Fibroblast of mammary gland (primary cell): ENCODE measurements around the gene COG3.

Source experiments
- DNase-seq: peaks from one replicate; pipeline ENCODE4 v3.0.0-alpha.2; 2010; ENCODE audit warnings: low read depth
- H3K4me3 ChIP-seq: 2 replicates; pipeline ENCODE4 v1.5.1; 2011; ENCODE audit warnings: low read depth, mild to moderate bottlenecking, low read length, moderate library complexity; ENCODE audit not compliant: control insufficient read depth
- TF ChIP-seq, protein P1 (sequence below): conservative IDR thresholded peaks from 2 replicates; pipeline ENCODE4 v1.5.1; 2011; ENCODE audit warnings: low read depth, low read length, inconsistent platforms; ENCODE audit not compliant: control insufficient read depth, insufficient read depth

Gene COG3

DNA sequence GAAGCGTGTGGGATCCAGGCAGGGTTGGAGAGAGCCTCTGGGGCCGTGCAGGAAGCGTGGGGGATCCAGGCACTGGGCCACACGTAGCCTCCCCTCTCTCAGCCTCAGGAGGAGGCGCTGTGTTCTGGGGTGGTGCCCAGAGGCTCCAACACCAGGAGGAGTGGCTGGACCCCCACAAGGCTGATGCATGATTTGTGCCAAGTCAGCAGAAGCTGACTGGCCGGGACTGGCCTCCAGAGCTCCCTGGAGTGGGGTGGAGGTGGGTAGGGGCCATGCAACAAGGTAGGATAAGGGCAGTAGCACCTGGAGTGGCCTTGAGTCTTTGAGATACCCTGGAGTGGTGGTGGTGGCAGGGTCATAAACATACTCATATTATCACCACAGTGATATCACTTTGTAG lies 75.5 kb downstream of the COG3 start:
- TF ChIP-seq, protein P1, sequence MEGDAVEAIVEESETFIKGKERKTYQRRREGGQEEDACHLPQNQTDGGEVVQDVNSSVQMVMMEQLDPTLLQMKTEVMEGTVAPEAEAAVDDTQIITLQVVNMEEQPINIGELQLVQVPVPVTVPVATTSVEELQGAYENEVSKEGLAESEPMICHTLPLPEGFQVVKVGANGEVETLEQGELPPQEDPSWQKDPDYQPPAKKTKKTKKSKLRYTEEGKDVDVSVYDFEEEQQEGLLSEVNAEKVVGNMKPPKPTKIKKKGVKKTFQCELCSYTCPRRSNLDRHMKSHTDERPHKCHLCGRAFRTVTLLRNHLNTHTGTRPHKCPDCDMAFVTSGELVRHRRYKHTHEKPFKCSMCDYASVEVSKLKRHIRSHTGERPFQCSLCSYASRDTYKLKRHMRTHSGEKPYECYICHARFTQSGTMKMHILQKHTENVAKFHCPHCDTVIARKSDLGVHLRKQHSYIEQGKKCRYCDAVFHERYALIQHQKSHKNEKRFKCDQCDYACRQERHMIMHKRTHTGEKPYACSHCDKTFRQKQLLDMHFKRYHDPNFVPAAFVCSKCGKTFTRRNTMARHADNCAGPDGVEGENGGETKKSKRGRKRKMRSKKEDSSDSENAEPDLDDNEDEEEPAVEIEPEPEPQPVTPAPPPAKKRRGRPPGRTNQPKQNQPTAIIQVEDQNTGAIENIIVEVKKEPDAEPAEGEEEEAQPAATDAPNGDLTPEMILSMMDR = no peak
- no peak for DNase-seq

DNA sequence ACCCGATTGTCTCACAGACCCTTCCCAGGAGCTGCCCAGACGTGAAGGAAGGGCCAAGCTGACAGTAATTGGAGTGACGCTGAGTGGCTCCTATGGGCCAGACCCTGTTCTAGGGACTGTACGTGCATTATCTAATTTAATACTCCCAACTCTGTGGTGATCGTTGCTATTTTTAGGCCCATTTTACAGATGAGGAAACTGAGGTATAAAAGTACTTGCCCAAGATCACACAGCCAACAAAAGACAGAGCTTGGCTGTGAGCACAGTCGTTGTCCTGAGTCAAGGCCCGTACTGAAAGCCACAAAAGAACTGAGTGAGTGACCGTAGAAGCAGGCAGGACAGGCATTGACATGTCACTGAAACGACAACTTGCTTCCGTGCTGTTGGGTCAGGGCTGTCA lies 76.1 kb downstream of the COG3 start:
- TF ChIP-seq, protein P1 = no peak
- DNase-seq = no peak
- H3K4me3 ChIP-seq = no peak overlapping the region

More for the DNA sequence above, 75.5 kb downstream of the COG3 start:
- H3K4me3 ChIP-seq = no peak overlapping the region

DNA sequence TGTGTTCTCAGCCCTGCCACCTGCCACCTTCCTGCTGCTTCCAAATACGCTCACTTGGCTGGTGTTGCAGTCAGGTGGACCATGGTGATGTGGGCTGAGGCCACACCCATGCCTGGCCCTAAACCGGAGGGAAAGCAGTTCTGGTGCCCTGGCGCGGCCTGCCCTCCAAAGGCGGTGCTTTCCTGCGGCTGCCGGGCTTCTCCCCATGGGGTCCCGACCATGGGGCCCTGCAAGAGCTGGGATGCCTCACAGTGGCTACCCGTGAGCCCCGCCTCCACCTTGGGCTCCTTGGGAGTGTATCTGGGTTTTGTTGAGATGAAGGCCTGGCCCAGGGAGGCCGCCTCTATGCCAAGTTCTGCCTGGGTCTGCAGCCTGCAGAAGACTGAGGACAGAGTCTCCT lies 77.1 kb downstream of the COG3 start:
- TF ChIP-seq, protein P1 = no peak
- H3K4me3 ChIP-seq = no peak overlapping the region
- no peak for DNase-seq

DNA sequence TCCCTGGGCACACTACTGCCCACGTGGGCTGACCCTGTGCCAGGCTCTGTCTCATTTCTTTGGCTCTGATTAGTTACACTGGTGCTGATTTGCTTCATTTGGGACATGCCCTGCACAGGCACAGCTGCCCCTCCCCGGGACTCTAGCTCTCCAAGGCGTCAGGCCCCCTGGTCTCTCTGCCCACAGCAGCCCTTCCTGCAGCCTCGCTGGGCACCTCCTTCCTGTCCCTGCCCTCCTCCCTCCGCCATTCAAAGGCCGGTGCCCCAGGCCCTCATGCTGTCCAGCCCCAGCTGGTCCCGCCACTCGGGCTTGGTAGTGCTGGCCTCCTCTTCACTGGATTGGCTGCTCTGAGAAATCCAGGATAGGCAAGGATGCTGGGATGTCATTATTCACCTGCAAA lies 77.7 kb downstream of the COG3 start:
- no peak for DNase-seq
- TF ChIP-seq, protein P1 = no peak
- H3K4me3 ChIP-seq = no peak overlapping the region

DNA sequence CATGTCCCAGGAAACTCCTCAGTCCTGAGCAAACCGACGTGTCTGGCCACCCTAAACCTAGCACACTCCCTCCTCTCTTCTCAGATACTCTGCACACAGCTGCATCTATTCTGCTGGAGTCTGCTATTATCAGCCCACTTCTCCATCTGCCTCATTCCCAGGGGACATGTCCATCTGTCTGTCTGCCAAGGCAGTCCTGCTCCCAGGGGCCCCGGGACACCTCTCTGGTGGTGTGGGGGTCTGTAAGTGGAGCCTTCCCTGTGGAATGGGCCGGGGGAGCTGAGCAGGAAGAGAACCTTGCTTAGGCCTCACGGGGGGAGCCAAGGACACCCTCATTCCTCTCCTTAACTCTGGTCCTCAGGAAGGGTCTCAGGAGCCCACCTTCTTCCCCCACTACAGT lies 78.1 kb downstream of the COG3 start:
- DNase-seq = no peak
- no peak overlapping the region for H3K4me3 ChIP-seq
- TF ChIP-seq, protein P1 = no peak

DNA sequence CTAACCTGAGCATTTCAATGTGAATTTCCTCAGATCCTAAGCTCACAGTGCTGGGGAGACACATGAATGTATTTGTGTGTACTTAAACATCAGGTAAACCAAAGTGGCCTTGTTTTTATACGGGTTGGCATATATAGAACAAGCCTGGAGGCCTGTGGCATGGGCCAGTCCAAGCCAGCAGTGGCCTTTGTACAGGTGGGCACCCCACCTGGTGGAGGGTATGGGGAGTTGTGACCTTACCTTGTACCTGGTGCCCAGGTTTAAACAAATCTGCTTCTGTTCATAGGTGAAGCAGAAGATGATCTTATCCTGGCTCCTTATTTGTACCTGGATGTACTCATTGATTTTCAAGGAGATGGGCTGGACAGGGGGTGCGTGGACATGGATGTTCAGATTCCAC lies 79.8 kb downstream of the COG3 start:
- TF ChIP-seq, protein P1 = no peak
- DNase-seq = no peak
- H3K4me3 ChIP-seq = no peak overlapping the region
